ENCODE results near the gene NGFR.

NGFR gene

DNA sequence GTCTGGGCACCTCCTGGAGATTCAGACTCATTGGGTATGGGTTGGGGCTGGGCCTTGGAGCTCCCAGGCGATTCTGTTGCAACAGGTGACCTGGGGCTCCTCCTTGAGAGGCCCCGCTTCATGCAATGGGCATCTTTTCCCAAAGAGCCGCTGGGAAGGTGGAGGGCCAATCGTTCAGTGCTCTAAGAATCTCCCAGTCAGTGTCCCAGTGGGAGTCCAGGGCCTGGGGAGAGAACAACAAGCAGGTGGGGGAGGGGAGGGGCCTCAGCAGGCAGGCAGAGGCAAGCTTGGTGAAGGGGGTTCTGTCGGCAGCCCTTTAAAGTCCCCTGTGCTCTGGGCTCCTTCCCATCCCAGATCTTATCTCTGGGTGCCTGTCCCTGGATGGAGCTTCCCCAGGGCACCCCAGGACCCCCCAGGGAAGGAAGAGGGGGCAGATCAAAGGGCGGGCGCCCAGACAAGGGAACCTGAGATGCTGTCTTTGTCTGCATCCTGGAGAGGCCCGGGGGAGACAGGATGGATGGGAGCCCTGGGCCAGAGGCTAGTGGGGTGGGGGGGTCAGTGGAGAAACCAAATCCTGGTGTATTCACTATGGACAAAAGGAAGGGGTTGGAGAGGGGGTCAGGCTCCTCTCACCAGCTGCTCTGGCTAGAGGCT, 50.0 kb downstream of the NGFR start:
- Histone ChIP-seq H3K27me3 (replicated peaks; ENCODE audit: insufficient read depth, low read length) (peaks cover 64% of the 10 kb centered on the region), H3K27ac (ENCODE audit: low read length) (no peak overlapping the region), H3F3A (ENCODE audit: insufficient read depth, low read length) (no peaks in the 10 kb centered on the region), H3K36me3 (replicated peaks; ENCODE audit: insufficient read depth, low read length) (no peaks in the 10 kb centered on the region), H3K9ac (ENCODE audit: low read length) (no peak overlapping the region), H2AFZ (ENCODE audit: low read length) (no peak overlapping the region), H3K9me2 (replicated peaks; ENCODE audit: insufficient read depth, low read length) (no peaks in the 10 kb centered on the region), H3K9me3 (replicated peaks; ENCODE audit: insufficient read depth, low read length) (no peaks in the 10 kb centered on the region), H3K4me1 (ENCODE audit: low read length) (no peaks in the 10 kb centered on the region), H3K4me3 (ENCODE audit: low read length) (no peak overlapping the region), H4K20me1 (ENCODE audit: insufficient read depth, low read length) (no peaks in the 10 kb centered on the region), H3K4me2 (ENCODE audit: low read depth, low read length) (no peak overlapping the region), H3K79me2 (ENCODE audit: low read length) (no peaks in the 10 kb centered on the region)
- TF ChIP-seq EZH2phosphoT487 (IDR thresholded peaks at IDR 0.05; ENCODE audit: low read length) (no peak), EZH2 (optimal IDR thresholded peaks at IDR 0.05; ENCODE audit: low read depth, low read length) (no peak)
- TF ChIP-seq, protein P1, sequence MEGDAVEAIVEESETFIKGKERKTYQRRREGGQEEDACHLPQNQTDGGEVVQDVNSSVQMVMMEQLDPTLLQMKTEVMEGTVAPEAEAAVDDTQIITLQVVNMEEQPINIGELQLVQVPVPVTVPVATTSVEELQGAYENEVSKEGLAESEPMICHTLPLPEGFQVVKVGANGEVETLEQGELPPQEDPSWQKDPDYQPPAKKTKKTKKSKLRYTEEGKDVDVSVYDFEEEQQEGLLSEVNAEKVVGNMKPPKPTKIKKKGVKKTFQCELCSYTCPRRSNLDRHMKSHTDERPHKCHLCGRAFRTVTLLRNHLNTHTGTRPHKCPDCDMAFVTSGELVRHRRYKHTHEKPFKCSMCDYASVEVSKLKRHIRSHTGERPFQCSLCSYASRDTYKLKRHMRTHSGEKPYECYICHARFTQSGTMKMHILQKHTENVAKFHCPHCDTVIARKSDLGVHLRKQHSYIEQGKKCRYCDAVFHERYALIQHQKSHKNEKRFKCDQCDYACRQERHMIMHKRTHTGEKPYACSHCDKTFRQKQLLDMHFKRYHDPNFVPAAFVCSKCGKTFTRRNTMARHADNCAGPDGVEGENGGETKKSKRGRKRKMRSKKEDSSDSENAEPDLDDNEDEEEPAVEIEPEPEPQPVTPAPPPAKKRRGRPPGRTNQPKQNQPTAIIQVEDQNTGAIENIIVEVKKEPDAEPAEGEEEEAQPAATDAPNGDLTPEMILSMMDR (IDR thresholded peaks at IDR 0.05; ENCODE audit: low read length): no peak
- no peak for DNase-seq

- H3K9me2 ChIP-seq (replicated peaks; ENCODE audit: insufficient read depth, low read length): no peaks in the 10 kb centered on the region
- no peak overlapping the region for H3K4me2 ChIP-seq (ENCODE audit: low read depth, low read length)
- H3F3A ChIP-seq (ENCODE audit: insufficient read depth, low read length): no peaks in the 10 kb centered on the region
- H3K27ac ChIP-seq (ENCODE audit: low read length): no peak overlapping the region
- no peak for DNase-seq
- H2AFZ ChIP-seq (ENCODE audit: low read length): no peak overlapping the region
- no peaks in the 10 kb centered on the region for H3K4me1 ChIP-seq (ENCODE audit: low read length)
- H3K4me3 ChIP-seq (ENCODE audit: low read length): no peak overlapping the region
- H3K9ac ChIP-seq (ENCODE audit: low read length): no peak overlapping the region
- peaks cover 67% of the 10 kb centered on the region for H3K27me3 ChIP-seq (replicated peaks; ENCODE audit: insufficient read depth, low read length)
- H3K79me2 ChIP-seq (ENCODE audit: low read length): no peaks in the 10 kb centered on the region
- H3K36me3 ChIP-seq (replicated peaks; ENCODE audit: insufficient read depth, low read length): no peaks in the 10 kb centered on the region
- no peaks in the 10 kb centered on the region for H3K9me3 ChIP-seq (replicated peaks; ENCODE audit: insufficient read depth, low read length)
- no peaks in the 10 kb centered on the region for H4K20me1 ChIP-seq (ENCODE audit: insufficient read depth, low read length)
- TF ChIP-seq EZH2phosphoT487 (IDR thresholded peaks at IDR 0.05; ENCODE audit: low read length): no peak
- TF ChIP-seq EZH2 (optimal IDR thresholded peaks at IDR 0.05; ENCODE audit: low read depth, low read length): no peak
- TF ChIP-seq, protein P1 (IDR thresholded peaks at IDR 0.05; ENCODE audit: low read length): no peak
Observed at GRCh38 chr17:49545806-49546545, 50.9 kb downstream of the NGFR start.

DNA sequence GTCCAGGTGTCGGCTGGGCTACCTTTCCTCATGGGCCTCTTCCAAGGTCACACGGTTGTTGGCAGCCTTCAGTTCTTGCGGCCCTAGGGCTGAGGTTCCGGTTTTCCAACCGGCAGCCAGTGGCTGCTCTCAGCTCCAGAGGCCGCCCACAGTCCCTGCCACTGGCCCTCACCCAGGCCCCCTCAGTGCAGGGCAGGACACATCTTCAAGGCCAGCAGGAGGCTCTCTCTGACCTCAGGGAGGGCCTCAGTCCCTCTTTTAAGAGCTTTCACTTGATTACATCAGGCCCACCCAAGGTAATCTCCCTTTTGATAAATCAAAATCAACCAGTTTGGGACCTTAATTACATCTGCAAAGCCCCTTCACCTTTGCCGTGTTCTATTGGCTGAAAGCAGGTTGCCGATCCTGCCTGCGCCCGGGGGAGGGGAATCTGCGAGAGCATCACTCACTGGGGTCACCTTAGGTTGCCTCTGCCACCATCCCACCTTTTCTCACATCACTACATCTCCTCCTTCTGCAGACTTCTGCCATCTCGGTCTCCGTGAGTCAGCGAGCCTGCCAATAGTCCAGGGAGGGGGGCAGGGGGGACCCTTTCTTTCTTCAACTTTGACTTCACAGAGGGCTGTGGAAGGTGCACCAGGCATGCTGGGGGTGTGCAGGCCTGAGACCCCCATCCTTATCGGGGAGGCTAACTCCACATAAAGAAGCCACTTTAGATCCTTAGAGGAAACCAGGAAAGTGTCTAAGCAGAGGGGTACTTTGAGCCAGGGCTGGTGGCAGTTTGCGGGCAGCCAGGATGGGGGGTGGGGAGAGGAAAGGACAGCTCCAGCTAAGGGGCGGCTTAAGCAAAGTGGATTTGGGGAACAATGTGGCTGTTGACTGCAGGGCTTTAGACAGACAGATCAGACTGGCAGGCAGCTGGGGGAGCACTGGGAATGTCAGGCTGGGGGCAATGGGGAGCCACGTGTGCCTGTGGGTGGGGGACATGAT, 51.7 kb downstream of the NGFR start:
- H3K4me3 ChIP-seq (ENCODE audit: low read length): no peak overlapping the region
- H3K27me3 ChIP-seq (replicated peaks; ENCODE audit: insufficient read depth, low read length): peaks cover 66% of the 10 kb centered on the region
- H3K79me2 ChIP-seq (ENCODE audit: low read length): no peaks in the 10 kb centered on the region
- H3K4me1 ChIP-seq (ENCODE audit: low read length): no peaks in the 10 kb centered on the region
- TF ChIP-seq EZH2phosphoT487 (IDR thresholded peaks at IDR 0.05; ENCODE audit: low read length) (no peak), EZH2 (optimal IDR thresholded peaks at IDR 0.05; ENCODE audit: low read depth, low read length) (no peak)
- TF ChIP-seq, protein P1 (IDR thresholded peaks at IDR 0.05; ENCODE audit: low read length): no peak
- H2AFZ ChIP-seq (ENCODE audit: low read length): no peak overlapping the region
- no peaks in the 10 kb centered on the region for H3K36me3 ChIP-seq (replicated peaks; ENCODE audit: insufficient read depth, low read length)
- no peaks in the 10 kb centered on the region for H3K9me2 ChIP-seq (replicated peaks; ENCODE audit: insufficient read depth, low read length)
- no peak overlapping the region for H3K27ac ChIP-seq (ENCODE audit: low read length)
- H3K9ac ChIP-seq (ENCODE audit: low read length): no peak overlapping the region
- no peaks in the 10 kb centered on the region for H4K20me1 ChIP-seq (ENCODE audit: insufficient read depth, low read length)
- no peaks in the 10 kb centered on the region for H3F3A ChIP-seq (ENCODE audit: insufficient read depth, low read length)
- H3K4me2 ChIP-seq (ENCODE audit: low read depth, low read length): no peak overlapping the region
- no peaks in the 10 kb centered on the region for H3K9me3 ChIP-seq (replicated peaks; ENCODE audit: insufficient read depth, low read length)
- no peak for DNase-seq
